D341Med (cell line): ENCODE results near the gene PLSCR1.

Experiments
- DNase-seq: peaks from one replicate; pipeline ENCODE4 v3.0.0; 2012; ENCODE audit warnings: low spot score

PLSCR1 gene

DNA sequence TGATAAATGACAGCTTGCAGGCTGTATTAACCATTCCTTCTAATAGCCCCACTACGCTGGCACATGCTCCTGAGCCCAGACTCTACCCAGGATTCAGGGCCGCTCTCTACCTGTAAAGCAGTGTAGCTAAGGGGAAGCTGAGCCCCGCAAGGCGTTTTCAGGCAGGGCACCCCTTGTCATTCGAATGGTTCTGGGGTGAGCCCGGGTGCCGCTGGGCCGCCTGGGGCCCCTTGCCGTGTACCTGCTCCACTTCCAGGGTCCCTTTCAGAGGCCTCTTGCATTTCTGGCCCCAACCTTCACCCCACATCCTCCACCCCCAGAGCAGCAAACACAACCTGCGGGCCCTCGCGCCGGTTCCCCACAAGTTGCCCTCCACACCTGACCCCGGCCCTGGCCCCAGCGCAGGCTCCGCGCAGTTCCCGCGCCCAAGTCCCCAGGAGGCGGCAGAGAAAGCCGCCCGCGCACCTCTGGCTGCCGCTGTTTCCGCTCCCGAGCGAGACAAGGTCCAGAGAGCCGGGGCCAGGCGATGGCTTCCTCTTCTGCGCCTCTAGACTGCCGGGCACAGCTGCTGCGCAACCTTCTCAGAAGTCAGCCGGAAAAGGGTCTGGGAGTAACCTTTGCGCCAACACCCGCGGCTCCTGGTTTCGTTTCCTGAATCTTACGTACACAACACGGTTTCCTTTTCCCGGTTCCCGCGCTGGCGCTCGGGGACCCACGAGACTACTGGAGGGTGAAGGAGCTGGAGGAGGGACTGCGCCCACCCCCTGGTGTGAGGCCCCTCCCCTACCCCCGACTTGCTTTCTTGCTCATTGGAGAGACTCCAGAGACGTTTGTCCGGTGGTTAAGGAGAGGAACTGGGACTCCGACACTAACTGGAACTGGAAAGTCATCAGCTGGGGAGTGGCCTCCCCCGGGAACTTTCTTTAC, at the start of gene PLSCR1:
Gene PLSCR1 (minus strand): TSS at position 606 of the 927 bp plus-strand sequence. CDS start 8,055 bp downstream, outside the sequence.
- peak; percentile 69 for DNase-seq

DNA sequence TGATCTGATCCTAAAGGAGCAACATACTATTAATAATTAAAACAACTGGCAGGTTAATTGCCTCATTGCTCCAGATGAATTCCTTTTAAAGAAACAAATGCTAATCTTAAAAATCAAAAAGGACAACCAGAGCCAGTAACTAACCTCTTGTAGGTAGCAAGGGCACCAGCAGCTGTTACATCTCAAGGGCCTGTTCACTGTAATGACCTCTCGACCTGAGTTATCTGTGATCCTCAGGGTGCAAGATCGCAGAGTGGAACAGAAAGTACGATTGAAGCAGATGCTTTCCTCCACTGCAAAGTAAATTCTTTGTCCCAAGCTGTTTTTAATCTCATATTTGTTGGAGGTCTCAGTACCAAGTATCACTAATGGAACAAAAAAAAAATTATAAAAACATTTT, 49.4 kb upstream of the PLSCR1 start:
- no peak for DNase-seq

GRCh38 chr3:146590521-146590920, 46.1 kb upstream of the PLSCR1 start:
- no peak for DNase-seq

- peak; percentile 37 for DNase-seq
These were observed 45.6 kb upstream of the PLSCR1 start for GRCh38 chr3:146589899-146590508.

DNA sequence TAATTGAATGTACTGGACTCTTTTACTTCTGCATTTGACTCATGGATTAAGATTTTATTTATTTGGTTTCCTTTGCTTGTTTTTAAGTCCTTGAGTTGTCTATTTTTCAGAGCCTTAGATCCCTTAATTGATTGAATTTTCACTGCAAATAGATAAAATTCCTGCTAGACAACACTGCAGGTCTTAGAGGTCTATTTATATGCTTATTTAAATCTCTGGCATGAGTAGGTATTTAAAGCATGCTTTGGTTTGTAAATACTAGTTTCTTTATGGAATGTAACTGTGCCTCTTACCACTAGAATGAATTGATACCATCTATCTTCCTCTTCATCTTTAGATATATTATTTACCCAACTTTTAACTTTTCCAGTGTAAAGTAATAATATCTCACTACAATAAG, 40.7 kb upstream of the PLSCR1 start:
- no peak for DNase-seq

DNA sequence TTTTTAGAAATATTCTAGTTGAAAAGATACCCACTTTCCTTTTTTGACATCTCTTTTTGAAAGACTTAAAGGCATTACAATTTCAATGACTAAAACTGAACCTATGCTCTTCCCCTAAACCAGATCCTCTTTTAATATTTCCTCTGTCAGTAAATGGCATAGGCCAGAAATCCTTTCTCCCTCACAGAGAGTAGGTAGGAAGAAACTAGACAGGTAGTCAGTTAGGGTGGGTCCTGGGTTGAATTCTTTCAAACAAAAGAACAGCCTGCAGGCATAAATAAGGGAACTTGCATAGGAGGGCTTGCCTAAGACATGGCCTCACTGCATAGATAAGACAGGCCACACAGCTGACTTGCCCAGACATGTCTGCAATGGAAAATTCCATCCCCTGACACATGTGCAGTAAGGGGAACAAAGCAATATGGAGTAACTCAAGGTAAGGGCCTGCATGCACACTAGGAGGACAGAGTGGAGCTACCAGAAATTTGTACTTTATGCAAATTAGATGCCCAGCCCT, 37.6 kb upstream of the PLSCR1 start:
- no peak for DNase-seq

DNA sequence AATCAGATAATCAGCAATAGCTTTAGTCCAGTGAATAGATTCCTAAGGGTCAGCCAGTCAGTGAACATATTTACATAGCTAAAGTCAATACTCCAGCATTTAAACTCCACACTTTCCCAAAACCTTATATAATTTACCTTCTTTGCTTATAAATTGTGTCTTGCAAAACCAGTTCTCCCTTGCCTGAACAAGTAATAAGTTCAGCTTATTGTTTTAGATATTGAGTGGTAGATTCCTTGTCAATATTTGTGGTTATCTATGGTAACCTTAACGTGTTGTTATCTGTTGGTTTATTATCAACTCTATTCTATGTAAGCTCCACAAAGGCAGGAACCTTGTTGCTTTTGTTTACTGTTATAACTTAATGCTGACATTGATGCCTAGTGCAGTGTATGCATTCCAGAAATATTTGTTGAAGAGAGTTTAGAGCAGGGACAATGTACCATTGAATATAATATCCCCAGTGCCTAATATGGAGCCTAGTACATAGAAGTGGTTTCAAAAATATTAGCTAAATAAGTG, 36.7 kb upstream of the PLSCR1 start:
- DNase-seq: no peak

DNA sequence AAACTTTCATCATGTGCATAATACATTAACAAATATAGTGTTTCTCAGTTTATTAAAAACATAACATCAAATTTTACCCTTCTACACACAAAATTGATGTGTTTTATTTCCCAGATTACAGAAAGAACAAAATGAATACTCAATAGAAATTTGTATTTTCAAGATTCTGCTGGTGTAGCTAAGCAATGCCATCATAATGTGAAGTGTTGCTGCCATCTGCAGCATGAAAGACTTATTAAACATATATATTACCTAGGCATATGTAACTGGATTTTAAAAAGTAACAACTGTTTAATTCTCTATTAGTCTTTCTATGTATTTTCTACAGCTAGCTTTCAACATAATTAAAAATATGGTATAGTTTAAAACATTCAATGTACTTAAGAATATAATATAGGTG, 33.3 kb upstream of the PLSCR1 start:
- DNase-seq: no peak

DNA sequence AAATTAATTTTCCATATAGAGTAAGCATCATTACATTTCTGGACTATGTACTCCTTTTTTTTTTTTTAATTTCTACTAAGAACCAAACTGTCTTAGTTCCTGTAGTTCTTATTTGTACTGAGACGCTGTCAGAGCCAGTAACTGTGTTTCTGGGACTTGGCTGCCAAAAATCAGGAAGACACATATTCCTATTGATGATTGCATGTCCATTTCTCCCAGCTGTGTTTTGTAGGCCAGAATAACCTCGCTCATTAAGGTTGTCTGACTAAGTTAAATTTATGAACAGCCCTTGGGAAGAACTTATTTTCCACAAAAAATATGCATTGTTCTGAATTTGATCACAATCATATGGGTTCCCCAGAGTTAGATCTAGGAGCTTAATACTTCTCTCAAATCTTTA, 31.2 kb upstream of the PLSCR1 start:
- DNase-seq: no peak

DNA sequence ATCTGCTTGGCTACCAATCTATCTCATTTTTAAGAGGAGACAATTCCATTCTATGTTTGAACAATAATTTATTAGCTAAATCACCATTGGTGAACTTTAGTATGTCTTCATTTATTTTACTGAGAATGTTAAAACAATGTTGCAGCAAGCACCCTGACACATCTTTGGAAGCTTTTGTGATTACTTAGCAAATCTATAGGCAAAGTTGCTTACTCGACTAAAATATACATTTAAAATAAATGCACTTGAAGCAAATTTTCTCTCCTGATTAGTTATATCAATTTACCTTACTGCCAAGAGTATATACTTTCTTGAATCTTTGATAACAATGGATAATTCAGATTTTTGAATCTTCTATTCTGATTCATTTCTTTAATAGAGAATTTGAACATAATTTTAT, 29.8 kb upstream of the PLSCR1 start:
- DNase-seq: no peak

DNA sequence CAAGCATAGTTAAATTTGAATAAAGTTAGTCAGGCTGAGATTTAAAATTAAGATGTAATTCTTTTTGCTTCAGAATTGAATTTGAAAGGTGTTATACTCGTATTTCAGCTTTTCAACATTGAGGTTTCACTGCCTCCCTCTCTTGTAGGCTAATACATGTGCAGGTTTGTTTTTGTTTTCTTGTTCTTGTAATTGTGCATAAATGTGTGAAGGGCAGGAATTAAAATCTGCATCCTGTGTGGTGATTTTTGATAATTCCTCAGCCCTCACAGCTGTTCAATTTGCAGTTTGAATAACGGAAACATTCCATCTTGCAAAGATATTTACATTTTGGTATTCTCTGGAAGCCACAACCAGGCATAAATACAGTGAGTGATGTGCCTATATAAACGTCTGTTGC, 24.9 kb upstream of the PLSCR1 start:
- no peak for DNase-seq

GRCh38 chr3:146566138-146566537, 21.7 kb upstream of the PLSCR1 start:
- no peak for DNase-seq

DNA sequence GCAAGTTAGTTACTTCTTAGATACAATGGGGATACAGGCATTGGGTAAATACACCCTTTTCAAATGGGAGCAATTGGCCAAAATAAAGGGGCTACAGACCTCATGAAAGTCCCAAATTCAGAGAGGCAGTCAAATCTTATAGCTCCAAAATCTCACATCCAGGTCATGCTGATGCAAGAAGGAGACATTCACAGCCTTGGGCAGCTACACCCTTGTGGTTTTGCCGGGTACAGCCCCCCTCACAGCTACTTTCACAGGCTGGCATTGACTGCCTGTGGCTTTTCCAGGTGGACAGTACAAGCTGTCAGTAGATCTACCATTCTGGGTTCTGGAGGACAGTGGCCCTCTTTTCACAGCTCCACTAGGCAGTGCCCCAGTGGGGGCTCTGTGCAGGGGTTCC, 17.5 kb upstream of the PLSCR1 start:
- no peak for DNase-seq

DNA sequence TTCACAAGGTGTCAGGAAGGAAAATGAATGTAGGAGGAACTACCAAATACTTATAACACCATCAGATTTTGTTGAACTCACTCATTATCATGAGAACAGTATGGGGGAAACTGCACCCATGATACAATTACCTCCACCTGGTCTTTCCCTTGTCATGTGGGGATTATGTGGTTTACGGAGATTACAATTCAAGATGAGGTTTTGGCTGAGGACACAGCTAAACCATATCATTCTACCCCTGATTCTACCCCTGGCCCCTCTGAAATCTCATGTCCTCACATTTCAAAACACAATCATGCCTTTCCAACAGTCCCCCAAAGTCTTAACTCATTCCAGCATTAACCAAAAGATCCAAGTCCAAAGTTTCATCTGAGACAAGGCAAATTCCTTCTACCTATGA, 17.1 kb upstream of the PLSCR1 start:
- no peak for DNase-seq

GRCh38 chr3:146560678-146561077, 16.3 kb upstream of the PLSCR1 start:
- no peak for DNase-seq

- DNase-seq: no peak
These were observed 15.0 kb upstream of the PLSCR1 start for GRCh38 chr3:146559388-146559787.

- no peak for DNase-seq
These were observed 14.4 kb upstream of the PLSCR1 start for GRCh38 chr3:146558781-146559180.

DNA sequence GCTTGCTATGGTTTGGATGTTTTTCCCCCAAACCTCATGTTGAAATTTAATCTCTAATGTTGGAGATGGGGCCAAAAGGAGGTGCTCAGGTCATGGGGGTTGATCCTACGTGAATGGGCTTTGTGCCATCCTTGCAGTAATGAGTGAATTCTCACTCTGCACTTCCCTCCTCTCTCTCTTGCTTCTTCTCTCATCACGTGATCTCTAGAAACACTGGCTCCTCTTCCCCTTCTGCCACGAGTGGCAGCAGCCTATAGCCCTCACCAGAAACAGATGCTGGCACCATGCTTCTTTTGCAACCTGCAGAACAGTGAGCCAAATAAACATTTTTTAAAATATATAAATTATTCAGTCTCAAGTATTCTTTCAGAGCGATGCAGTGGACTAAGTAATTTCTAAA, 13.3 kb upstream of the PLSCR1 start:
- no peak for DNase-seq

DNA sequence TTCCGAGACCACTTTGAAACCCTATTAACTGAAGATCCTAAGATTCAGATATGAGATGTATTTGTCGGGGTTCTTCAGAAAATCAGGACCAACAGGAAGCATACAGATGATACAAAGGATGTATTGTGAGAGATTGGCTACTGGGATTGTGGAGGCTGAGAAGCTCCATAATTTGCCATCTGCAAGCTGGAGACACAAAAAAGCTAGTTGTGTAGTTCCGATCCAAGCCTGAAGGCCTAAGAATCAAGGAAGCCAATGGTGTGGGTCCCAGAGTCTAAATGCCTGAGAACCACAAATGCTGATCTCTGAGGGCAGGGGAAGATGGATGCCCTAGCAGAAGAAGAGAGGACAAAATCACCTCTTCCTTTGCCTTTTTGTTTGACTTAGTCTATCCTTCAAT, 10.9 kb upstream of the PLSCR1 start:
- DNase-seq: no peak

DNA sequence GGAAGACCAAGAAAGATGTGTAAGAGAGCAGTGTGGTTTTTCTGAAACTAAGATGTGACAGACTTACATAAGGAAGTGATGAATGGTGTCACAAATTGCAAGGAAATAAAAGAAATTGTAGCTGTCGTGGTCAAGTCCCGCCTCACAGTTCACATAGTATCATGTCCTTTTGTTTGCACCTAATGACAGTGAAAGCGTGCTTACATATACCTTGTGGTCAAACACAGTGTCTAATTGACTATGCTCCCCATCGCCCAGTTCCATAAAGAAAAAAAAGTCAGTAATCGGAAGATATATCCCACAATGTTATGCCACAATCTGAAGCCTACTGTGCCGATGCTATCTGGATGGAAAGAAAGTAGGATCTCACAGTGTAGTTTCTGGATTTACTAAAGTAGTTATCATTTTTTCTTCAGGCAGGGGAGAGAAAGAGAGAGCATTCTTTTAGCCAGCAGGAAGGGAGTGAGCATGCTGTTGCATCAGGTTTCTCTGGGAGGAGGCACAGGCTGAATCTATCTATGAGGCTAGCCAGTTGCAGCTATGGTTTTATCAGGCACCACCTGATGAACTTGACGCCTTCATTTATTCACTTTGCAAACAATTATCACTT, 9.8 kb upstream of the PLSCR1 start:
- no peak for DNase-seq

GRCh38 chr3:146550743-146551510, 6.5 kb upstream of the PLSCR1 start:
- DNase-seq: no peak

- no peak for DNase-seq
These were observed 5.7 kb upstream of the PLSCR1 start for GRCh38 chr3:146550070-146550615.
